HUES6 (cell line): Measurements from ENCODE around the gene PRR36.

Source experiments
- H3K27ac ChIP-seq: 2 replicates; pipeline ENCODE4 v1.7.0; 2013; ENCODE audit warnings: low read depth, mild to moderate bottlenecking, low read length, inconsistent platforms
- H3K27me3 ChIP-seq: 2 replicates; pipeline ENCODE4 v1.6.1; 2013; ENCODE audit warnings: low read length; ENCODE audit not compliant: control insufficient read depth, insufficient read depth
- H3K36me3 ChIP-seq: 2 replicates; pipeline ENCODE4 v1.6.1; 2013; ENCODE audit warnings: low read length; ENCODE audit not compliant: control insufficient read depth, insufficient read depth
- H3K4me1 ChIP-seq: 2 replicates; pipeline ENCODE4 v1.6.1; 2013; ENCODE audit warnings: low read length; ENCODE audit not compliant: control insufficient read depth, insufficient read depth
- H3K4me3 ChIP-seq: 2 replicates; pipeline ENCODE4 v1.5.1; 2013; ENCODE audit warnings: low read depth, low read length
- H3K9ac ChIP-seq: one replicate; pipeline ENCODE4 v1.6.1; 2013; ENCODE audit warnings: mild to moderate bottlenecking, low read length
- H3K9me3 ChIP-seq: 2 replicates; pipeline ENCODE4 v1.6.1; 2013; ENCODE audit warnings: low read depth, low read length; ENCODE audit not compliant: control insufficient read depth, insufficient read depth

The PRR36 gene

GRCh38 chr19:7904074-7905020 lies 30.2 kb upstream of the PRR36 start:
- Histone ChIP-seq H3K36me3 (peaks cover 13% of the 10 kb centered on the region), H3K27ac (peak overlapping the region; percentile 28; the same call in 1 of the 2 replicates), H3K27me3 (no peaks in the 10 kb centered on the region), H3K4me1 (peaks cover 16% of the 10 kb centered on the region), H3K9me3 (no peaks in the 10 kb centered on the region), H3K4me3 (peak overlapping the region; percentile 93), H3K9ac (peak overlapping the region; percentile 83)

- Histone ChIP-seq H3K9me3 (no peaks in the 10 kb centered on the region), H3K27ac (peak within 1 kb of the TSS; percentile 28; the same call in 1 of the 2 replicates), H3K9ac (peak within 1 kb of the TSS; percentile 83), H3K4me1 (peaks cover 16% of the 10 kb centered on the region), H3K36me3 (peaks cover 13% of the 10 kb centered on the region), H3K27me3 (no peaks in the 10 kb centered on the region), H3K4me3 (peak within 1 kb of the TSS; percentile 93)
These were observed 29.3 kb upstream of the PRR36 start, which contains the start of gene MAP2K7 for GRCh38 chr19:7903244-7904073. TSS of gene MAP2K7 (plus strand) at chr19:7903877. CDS start at chr19:7903945, 68 bp downstream.

GRCh38 chr19:7902796-7903243 lies 28.6 kb upstream of the PRR36 start:
- peaks cover 13% of the 10 kb centered on the region for H3K36me3 ChIP-seq
- no peaks in the 10 kb centered on the region for H3K9me3 ChIP-seq

GRCh38 chr19:7901337-7901736 lies 27.1 kb upstream of the PRR36 start:
- Histone ChIP-seq H3K9me3 (no peaks in the 10 kb centered on the region), H3K27ac (no peak overlapping the region), H3K4me3 (no peak overlapping the region), H3K9ac (no peak overlapping the region), H3K4me1 (peaks cover 16% of the 10 kb centered on the region), H3K27me3 (no peaks in the 10 kb centered on the region), H3K36me3 (peaks cover 13% of the 10 kb centered on the region)

More at GRCh38 chr19:7902796-7903243, 28.6 kb upstream of the PRR36 start:
- Histone ChIP-seq H3K27me3 (no peaks in the 10 kb centered on the region), H3K9ac (peak overlapping the region; percentile 83), H3K4me1 (peaks cover 16% of the 10 kb centered on the region), H3K4me3 (peak overlapping the region; percentile 61), H3K27ac (peak overlapping the region; percentile 23; the same call in 1 of the 2 replicates)

- Histone ChIP-seq H3K36me3 (peaks cover 13% of the 10 kb centered on the region), H3K27me3 (no peaks in the 10 kb centered on the region), H3K27ac (no peak overlapping the region), H3K4me3 (no peak overlapping the region), H3K9me3 (no peaks in the 10 kb centered on the region), H3K9ac (no peak overlapping the region), H3K4me1 (peaks cover 16% of the 10 kb centered on the region)
These were observed 26.7 kb upstream of the PRR36 start for GRCh38 chr19:7900931-7901330.

- peaks cover 16% of the 10 kb centered on the region for H3K4me1 ChIP-seq
- no peaks in the 10 kb centered on the region for H3K9me3 ChIP-seq
- H3K36me3 ChIP-seq, result peaks cover 13% of the 10 kb centered on the region
- H3K4me3 ChIP-seq, result no peak overlapping the region
- no peak overlapping the region for H3K9ac ChIP-seq
- no peaks in the 10 kb centered on the region for H3K27me3 ChIP-seq
- no peak overlapping the region for H3K27ac ChIP-seq
These were observed 26.2 kb upstream of the PRR36 start for GRCh38 chr19:7900401-7900870.

- H3K4me3 ChIP-seq, result no peak overlapping the region
- H3K9ac ChIP-seq, result no peak overlapping the region
- H3K27me3 ChIP-seq, result no peaks in the 10 kb centered on the region
- peaks cover 13% of the 10 kb centered on the region for H3K36me3 ChIP-seq
- no peak overlapping the region for H3K27ac ChIP-seq
- no peaks in the 10 kb centered on the region for H3K9me3 ChIP-seq
- H3K4me1 ChIP-seq, result peaks cover 12% of the 10 kb centered on the region
These were observed 25.7 kb upstream of the PRR36 start for GRCh38 chr19:7899751-7900378.

- H3K9ac ChIP-seq, result no peak overlapping the region
These were observed 24.8 kb upstream of the PRR36 start for GRCh38 chr19:7898967-7899366.

GRCh38 chr19:7897292-7897691 lies 23.1 kb upstream of the PRR36 start:
- Histone ChIP-seq H3K36me3 (peaks cover 13% of the 10 kb centered on the region), H3K9ac (no peak overlapping the region), H3K27ac (no peak overlapping the region), H3K4me1 (no peaks in the 10 kb centered on the region), H3K4me3 (no peak overlapping the region), H3K27me3 (no peaks in the 10 kb centered on the region), H3K9me3 (no peaks in the 10 kb centered on the region)

More at GRCh38 chr19:7898967-7899366, 24.8 kb upstream of the PRR36 start:
- Histone ChIP-seq H3K4me1 (peaks cover 7% of the 10 kb centered on the region), H3K4me3 (no peak overlapping the region), H3K9me3 (no peaks in the 10 kb centered on the region), H3K27ac (no peak overlapping the region), H3K27me3 (no peaks in the 10 kb centered on the region), H3K36me3 (peaks cover 13% of the 10 kb centered on the region)

- peaks cover 13% of the 10 kb centered on the region for H3K36me3 ChIP-seq
- H3K4me1 ChIP-seq, result no peaks in the 10 kb centered on the region
- no peaks in the 10 kb centered on the region for H3K27me3 ChIP-seq
- no peak overlapping the region for H3K9ac ChIP-seq
- H3K9me3 ChIP-seq, result no peaks in the 10 kb centered on the region
- H3K4me3 ChIP-seq, result no peak overlapping the region
- no peak overlapping the region for H3K27ac ChIP-seq
These were observed 21.4 kb upstream of the PRR36 start for GRCh38 chr19:7895565-7895964.
